ENCODE data around the gene ARMC6.

Gene ARMC6

DNA sequence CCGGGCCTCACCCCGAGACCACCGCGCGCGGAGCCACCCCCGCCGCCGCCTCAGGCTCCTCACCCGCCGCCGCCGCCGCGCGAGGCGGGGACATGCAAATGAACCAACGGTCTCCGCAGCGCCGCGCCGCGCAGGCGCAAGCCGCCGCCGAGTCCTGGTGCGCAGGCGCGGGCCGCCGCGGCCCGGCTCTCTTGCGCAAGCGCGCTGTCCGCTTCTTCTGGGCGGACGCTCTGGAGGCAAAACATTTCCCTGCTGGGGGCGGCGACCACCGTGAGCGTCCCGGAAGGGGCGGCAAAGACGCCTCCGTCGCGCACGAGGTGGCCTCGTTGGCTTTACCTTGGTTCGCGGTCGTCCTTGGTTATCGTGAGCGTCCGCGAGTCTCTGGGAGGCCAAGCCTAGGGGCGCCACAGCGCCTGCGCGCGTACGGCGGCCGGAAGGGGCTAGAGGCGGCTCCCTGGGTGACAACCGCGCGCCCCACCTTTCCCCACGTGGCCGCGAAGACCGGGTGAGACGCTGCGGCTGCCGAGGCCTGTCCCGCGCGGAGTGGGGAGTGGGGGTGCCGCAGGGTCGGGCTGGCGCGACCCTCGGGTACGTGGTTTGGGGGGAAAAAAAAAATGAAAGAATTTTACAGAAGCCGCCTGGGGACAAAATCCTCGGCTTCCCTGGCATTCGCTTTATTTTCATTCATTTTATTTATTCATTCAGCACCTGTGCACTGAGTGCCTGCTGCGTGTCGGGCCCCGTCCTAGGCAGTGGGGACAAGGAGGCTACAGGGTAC is at the start of gene ARMC6, which contains the start of gene SUGP2:
Gene ARMC6, plus strand, starts transcription at position 178 of the 778 bp plus-strand sequence. CDS start 607 bp downstream, outside the sequence.
Gene SUGP2, minus strand, starts transcription at position 92 of the 778 bp plus-strand sequence. CDS start 2,446 bp downstream, outside the sequence.
- DNase-seq = peak; percentile 71

DNA sequence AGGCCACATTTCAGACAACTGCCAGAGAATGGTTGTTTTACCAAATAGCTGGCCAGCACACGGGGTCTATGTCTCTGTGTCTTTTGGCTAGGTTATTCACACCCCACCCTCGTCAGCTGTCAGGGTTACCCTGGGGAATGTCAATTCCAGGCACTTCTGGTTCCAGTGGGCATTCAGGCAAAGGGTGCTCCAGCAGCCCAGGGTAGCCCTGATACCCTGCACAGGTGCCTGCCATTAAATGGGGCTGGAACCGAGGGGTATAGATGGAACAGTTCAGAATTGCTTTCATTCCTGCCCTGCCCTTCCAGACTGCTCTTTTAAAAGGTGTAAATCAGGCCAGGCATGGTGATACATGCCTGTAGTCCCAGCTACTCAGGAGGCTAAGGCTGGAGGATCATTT is 49.2 kb upstream of the ARMC6 start:
- DNase-seq = no peak

DNA sequence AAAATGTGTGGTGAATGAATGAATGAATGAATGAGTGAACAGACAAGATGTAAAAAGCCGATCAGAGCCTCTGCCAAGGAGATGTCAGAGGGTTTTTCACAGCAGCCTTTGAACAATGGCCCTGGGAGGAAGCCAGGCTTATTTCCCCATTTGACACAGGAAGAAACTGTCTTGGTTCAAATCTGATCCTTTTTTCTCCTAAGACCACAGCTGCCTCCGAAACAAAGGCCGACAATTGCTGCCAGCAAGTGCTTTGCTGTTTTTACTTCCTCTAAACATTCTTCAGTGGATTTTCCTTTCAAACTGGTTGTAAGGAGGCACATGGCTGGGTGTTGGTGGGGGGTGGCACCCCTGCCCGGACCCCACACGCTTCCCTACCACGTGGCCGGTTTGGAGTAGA is 48.1 kb upstream of the ARMC6 start:
- no peak for DNase-seq

DNA sequence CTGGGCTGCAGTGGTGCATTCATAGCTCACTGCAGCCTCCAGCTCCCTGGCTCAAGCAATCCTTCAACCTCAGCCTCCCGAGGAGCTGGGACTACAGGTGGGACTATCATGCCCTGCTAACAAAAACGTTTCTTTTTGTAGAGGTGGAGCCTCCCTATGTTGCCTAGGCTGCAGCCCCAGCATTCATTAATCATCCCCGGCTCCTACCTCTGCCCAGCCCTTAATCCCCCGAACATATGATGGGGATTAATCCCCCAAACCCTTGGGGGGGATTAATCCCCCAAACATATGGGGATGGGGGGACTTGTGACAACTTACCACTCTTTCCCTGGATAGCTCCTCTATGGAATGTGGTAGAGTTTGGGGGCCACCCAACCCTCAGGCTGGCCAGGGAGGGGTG is 45.9 kb upstream of the ARMC6 start:
- DNase-seq = no peak

DNA sequence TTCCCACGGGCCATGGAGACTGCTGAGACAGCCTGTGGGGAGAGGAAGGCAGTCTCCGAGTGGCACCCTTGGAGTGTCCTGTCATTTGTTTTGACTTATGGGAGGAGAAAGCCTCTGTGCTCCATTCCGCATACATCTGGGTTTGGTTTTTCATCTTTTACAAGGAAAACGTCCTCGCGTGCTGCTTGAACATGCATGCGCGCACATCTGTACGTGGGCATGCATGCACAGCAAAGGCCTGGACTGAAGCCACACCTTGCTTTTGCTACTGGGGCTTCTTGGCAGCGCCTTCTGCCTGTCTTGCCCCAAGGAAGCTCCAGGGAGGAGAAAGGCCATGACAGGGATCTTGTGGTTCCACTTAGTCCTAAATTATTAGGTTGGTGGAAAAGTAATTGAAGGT is 44.1 kb upstream of the ARMC6 start:
- no peak for DNase-seq

DNA sequence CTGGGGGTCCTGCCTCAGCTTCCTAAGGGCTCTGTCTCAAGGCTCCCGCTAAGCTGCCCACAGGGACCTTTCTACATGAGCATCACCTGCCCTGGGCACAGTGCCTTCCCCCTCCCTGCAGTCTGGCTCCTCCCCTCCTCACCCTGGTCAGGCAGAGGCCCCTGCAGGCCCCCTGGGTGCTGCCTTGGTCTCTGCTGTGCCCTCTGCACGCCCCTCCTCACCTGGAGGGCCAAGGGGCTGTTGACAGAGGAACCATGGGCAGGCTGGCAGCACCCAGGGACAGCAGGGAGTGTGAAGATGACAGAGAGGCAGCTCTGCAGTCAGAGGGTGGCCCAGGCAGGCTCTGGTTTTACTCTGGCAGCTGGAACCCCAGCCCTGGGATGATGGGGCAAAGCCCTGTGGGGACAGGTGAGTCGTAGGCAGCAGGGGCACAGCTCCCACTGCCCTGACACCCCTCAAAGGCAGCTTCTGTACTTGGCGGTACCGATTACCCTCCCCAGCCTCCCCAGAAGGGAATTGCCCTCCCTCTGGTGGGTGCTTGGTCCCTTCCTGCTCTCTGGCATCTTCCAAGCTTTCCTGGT is 43.2 kb upstream of the ARMC6 start:
- no peak for DNase-seq

DNA sequence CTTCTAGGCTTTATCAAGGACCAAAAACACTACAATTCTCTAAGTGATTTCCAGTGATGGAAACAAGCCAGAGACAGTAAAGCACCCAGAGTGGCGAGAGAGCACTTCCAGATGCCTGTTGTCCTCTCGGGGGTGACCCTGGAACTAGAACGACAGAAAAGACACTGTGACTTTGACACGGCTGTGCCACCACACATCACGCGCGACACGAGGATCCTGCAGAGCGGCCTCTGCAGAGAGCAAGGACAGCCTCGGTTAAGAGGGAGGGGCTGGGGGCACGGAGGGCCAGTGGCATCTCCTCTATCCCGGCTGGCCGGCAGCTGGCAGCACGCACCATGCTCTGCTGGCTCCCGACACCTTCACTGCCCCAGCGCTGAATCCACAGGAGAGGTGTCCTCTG is 42.4 kb upstream of the ARMC6 start:
- no peak for DNase-seq

DNA sequence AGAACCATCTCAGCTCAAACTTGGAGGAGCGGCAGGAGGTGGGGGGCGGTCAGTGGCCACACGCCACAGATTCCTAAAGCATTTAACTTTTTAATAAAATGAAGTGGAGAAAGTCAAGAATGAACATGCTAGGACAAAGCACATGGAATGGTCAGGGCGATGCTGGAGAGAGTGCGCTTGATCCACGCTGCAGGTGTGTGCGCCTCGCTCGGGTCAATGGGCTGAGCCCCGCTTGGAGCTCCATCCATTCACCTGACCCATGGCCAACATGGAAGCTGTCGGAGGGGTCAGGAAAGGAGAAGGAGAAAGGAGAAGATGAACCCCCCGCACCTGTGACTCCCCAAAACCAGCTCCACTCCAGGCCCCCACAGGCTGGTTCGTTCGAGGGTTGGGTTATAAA is 41.9 kb upstream of the ARMC6 start:
- no peak for DNase-seq

DNA sequence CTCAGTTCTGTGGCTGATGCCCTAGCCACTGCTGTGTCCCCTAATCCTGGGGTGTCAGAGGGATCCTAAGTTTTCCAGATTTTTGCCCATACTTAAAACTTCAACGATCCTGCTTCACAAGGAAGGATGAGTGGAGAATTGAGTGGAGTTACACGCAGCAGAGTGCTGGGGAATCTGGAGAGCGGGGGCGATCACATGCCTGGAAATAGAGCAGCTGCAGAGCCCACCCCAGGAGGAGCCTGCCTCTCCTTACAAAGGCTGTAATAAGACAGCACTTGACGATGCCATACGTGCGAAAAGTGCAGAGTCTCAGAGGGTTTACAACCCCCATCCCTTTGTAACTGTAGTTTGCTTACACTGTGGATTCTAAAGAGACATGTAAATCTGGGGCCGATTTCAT is 40.7 kb upstream of the ARMC6 start:
- peak; percentile 65 for DNase-seq

DNA sequence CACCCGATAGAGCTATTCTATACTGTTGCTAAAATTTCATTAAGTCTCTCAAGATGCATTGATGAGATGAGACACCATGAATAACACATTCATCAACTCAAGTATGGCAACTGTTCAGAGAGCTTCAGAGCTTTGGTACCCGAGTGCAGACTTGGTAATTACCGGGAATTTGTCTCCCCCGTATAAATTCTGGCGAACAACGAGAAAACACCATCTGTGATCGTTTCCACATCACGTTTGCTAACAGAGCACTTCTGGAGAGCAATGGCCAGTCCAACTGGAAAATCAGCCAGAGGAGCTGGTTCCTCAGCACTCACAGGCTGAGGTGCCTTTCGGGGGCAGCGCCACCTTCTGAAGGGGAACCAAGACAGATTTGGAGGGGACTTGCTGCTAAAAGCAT is 40.3 kb upstream of the ARMC6 start:
- peak; percentile 65 for DNase-seq

DNA sequence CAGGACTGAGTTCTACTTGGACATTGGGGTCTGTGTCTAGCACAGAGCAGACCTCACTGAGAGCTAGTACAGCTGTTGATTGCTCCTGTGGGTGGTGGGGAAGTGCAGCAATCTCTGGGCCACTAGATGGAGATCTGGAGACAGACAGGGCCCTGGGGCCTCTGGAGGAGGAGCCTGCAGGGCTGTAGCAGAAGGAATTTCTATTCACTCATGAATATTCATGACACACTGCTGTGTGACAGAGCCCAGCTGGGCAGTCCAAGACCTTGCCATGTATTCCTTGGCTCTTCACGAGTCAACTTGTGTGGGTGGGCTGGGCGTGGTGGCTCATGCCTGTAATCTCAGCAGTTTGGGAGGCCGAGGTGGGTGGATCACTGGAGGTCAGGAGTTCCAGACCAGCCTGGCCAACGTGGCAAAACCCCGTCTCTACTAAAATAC is 37.6 kb upstream of the ARMC6 start:
- peak; percentile 42 for DNase-seq

DNA sequence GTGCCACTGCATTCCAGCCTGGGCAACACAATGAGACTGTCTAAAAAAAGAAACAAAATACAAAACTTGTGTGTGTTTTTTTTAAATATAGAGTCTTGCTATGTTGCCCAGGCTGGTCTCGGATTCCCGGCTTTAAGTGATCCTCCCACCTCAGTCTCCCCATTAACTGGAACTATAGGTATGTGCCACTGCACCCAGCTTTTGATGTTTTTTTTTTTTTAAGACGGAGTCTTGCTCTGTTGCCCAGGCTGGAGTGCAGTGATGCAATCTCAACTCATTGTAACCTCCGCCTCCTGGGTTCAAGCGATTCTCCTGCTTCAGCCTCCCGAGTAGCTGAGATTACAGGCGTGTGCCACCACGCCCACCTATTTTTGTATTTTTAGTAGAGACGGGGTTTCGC is 37.1 kb upstream of the ARMC6 start:
- DNase-seq = no peak

DNA sequence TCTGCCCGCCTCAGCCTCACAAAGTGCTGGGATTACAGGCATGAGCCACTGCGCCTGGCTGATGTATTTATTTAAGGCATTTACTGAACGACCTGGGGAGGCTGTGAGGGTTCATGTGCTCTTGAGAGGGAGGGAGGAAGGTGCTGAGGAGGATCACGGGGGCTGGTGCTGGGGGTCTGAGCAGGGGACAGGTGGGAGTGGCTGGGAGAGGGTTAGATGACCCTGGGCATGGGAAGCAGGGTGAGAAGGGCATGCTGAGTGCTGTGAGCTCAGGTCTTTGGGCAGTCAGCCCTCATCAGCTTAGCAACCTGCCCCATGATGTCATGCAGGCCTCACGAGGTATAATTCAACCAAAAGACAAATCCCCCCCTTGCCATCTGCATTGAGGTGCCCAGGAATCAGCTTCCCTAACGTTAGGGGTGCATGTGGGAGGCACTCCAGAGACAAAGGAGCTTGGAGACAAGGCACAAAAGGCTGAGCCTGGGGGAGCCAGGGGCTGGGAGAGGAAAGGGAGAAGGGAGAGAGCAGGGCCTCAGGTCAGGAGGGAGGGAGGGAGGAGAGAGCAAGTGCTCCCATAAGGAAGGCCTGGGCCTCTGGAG is 36.5 kb upstream of the ARMC6 start:
- DNase-seq = no peak

DNA sequence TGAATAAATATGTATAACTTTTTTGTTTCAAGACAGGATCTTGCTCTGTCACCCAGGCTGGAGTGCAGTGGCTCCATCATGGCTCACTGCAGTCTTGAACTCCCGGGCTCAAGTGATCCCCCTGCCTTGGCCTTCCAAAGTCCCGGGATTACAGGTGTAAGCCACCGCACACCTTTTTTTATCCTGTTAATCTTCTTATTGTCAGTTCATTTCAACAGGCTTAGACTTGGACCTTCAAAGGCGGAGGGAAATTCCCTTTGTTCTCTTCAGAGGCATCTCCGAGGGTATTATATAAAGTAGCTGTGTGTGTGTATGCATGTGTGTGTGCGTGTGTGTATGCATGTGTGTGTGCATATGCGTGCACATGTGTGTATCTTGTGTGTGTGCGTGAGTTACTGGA is 35.1 kb upstream of the ARMC6 start:
- no peak for DNase-seq

DNA sequence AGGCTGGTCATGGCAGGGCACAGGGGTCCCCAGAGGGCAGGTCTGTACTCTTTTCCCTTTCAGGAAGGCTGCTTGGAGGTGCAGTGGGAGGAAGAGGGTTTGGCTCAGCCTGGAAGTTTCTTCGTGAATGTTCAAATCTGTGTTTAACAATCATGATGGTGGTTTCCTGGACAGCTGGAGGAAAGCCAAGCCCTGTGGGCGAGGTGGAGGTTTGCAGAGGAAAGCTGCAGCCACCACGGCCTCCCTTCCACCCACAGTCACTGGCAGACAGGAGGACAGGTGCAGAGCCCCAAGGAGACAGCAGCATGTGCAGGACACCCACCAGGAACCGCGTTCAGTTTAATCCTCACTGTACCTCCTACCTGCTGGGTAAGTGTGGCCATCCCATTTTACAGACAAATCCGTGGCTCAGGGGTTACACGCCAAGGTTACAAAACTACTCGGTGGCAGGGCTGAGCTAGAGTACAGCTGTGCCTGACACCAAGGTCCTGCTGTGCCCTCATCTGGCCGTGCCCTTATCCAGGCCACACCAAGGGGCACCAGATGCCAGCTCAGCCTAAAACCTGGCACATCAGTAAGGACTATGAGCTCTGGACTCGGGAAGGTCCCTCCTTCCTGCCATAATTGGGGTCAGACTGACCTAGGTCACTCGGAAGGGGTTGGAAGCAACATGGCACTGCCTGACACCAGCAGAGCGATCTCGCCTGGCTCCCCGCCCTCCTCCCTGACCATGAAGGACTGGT is 34.2 kb upstream of the ARMC6 start:
- DNase-seq = no peak

DNA sequence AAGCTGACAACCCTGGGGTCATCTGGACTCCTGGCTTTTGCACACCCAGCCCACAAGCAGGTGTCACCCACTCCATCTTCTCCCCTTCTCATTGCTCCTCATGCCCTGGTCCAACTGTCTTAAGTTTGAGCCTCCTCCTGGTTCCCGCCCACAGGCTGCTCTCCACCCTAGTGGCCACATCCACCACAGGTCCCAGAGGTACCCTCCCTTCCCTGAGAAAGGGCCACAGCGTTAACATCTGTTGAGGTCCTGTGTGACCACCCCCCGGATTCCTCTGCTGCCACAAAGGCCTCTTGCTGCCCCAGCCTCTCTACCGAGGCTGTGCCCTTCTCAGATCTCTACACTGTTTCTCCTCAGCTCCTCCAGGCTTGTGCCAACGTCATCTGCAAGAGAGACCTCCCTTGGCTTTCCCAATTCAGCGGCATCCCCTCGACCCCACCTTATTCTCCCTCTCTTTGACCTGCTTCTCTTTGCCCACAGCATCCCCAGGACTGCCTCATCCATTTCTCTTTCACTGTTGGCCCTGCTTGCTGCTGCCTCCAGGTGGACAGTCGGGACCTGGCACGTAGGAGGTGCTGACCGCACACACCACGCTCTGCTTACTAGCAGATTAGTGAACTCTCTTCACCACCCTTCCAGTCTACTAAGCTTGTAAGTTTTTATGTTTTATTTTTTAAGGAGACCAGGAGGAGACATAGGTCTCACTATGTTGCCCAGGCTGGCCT is 33.3 kb upstream of the ARMC6 start:
- DNase-seq = no peak

DNA sequence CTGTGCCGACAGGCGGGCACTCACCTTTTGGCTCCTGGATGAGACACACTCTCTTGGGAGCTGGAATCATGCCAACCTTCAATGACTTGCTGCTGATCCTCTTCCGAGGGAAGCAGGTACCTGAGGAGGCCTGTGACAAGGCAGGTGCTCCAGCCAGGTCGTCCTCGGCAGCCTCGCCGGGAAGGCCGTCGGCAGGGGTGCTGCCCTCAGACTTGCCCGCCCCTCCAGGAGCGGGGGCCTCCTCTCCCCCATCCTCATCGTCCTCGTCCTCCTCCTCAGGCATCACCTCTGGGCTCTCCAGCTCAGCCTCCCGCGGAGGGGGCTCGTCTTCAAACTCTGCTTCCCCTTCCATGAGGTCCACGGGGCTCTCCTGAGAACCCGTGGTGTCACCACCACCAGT is 29.3 kb upstream of the ARMC6 start:
- no peak for DNase-seq

DNA sequence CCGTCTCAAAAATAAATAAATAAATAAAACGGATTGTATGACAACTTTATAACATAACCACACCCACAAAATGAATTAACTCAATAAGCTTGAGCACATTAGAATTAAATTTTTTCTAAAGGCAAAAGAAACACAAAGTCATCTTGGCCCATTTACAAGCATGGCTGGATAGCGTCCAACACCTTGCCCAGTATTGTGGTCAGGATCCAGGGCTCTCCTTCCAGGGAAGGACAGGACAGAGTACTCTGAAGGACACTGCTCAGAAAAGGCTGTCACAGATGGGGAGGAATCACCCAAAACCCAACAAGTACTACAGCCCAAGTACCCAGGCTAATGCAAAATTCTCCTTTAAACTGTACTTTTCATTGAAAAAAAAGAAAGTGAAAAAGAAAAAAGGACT is 27.2 kb upstream of the ARMC6 start:
- no peak for DNase-seq

DNA sequence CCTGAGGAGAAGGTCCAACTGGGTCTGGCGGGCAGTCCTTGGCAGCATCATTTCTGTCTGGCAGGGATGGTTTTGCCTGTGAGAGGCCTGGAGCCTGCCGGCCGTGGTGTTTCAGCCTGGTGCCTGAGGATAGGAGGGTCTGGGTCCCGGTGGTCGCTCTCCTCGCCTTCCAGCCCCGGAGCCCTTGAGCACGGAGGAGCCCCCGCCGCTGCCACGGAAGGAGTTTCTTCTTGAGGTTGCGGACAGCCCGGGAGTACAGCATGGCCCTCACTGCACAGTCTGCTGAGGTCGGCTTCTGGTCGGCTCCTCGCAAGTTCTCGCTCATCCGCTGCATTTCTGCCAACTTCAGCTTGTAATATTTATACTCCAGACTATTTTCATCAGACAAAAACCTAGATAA is 23.5 kb upstream of the ARMC6 start:
- DNase-seq = no peak

DNA sequence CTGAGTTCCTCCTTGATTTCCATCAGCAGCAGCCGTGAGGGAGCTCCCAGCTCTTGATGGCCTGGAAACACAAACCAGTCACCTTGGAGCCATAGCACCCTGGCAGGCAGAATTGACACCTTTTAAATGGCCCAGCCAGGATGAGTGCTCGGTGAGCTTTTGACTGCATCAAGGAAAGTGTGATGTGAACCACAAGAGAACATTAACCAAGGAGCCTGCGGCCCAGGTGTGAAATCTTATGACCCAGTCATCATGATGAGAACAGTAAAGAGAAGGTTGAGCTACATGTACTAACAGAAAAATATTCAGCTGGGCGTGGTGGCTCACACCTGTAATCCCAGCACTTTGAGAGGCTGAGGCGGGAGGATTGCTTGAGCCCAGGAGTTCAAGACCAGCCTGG is 22.9 kb upstream of the ARMC6 start:
- DNase-seq = no peak

DNA sequence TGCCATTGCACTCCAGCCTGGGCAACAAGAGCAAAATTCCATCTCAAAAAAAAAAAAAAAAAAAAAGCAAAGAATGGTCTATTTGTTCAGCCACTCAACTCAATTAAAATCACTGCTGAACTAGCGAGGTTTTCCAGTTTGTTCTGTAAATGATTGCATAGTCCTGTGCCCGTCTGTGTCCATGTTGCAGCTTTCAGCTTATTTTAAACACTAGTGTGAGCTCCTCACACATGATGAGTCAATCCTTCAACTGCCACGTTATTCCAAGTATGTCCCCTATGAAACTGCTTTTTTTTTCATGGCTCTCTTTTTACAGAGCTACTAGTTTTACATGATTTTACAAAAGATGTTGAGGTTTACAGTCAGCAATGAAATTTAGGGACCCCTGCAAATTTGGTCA is 12.3 kb upstream of the ARMC6 start:
- DNase-seq = no peak

DNA sequence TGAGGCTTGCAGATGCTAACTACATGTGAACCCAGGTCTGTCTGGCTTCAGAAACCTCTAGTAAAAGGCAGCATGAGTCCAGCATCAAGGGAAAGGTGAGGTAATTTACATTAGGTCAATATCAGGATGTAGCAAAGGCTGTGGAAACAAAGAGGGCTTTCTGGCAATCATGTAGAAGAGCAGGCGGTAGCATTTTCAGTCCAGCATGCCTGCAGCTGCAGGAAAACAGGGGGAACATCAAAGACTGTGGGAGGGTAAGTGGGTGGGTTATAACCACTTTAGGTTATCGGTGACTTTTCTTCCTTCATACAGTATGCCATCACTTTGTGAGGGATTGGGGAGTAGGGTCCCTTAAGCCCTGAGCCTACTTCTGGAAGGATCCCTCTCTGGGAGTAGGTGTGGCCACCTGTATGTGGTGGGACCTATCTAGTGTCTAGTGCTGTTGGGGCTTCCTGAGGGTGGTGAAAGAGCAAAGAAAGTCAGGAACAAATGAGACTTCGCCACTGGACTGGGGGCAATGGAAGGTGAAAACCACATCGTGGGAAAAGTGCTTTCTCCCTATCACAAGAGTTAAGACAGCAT is 10.9 kb upstream of the ARMC6 start:
- DNase-seq = no peak

Measured in NCI-H2227 treated with DMSO at 0.1 percent for 48 hours (cell line).